Measurements from ENCODE around the gene GRIP2.

Gene GRIP2

DNA sequence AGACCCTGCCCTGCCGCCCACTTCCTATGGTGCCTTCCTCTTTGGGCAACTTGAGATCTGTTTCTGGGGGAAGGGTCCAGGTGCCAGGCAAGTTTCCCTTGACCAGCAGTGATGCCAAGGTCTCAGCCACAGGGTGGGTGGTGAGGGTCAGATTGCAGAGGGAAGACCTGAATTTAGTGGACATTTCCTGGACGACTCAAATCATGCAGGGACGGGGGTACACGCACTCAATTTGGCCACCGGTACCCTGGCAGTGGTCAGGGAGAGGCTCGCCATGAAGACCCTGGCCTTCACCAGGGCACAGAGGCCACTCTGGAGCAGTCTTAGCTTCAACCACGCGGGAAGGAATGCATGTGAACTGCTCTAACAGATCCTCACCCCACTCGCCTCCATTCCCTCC lies 1.5 kb upstream of the GRIP2 start:
- in situ Hi-C loops (cut with MboI; ENCODE audit: low sequenced_read_pairs) = no loop called here

DNA sequence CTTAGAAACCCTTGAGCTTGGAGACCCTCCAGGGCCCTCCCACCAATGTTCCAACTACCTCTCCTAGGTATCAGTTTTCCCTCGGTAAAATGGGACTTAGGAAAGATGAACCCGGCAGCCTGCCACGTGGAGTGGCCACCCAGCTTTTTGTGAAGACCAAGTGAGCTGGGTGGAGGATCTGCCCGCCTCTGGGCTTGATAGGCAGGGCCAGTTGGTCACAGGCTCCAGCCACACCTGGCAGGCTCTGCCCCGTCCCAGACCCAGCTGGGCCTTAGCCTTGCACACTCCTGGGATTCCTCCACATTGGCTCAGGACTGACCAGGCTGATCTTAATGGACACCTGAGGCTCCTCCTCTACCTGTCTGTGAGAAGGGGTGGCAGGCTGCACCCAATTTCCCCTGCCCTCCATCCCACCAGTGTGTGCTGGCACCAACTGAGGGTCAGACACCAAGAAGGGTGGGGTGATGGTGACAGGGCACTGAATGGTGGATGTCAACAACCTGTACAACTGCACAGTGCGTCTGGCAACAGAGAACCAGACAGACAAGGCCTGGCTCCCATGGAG lies 761 bp upstream of the GRIP2 start:
- in situ Hi-C loops (cut with MboI; ENCODE audit: low sequenced_read_pairs) = no loop called here

DNA sequence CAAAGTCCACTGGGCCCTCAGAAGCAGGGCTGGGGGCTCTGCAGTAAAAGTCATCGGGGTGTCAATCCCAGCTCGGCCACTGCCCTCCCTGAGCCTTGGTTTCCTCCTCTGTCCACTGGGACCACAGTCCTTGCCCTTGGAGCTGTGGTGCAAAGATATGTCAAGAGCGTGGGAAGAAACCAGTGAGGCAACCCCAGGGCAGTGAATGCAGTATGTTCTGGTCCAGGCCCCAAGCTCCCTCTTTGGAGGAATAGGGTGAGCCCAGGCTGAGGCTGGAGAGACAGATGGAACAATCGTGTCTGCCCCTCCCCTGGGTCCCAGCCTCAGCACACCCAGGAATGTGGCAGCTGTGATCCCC lies 779 bp downstream of the GRIP2 start:
- in situ Hi-C loops (cut with MboI; ENCODE audit: low sequenced_read_pairs) = no loop called here

DNA sequence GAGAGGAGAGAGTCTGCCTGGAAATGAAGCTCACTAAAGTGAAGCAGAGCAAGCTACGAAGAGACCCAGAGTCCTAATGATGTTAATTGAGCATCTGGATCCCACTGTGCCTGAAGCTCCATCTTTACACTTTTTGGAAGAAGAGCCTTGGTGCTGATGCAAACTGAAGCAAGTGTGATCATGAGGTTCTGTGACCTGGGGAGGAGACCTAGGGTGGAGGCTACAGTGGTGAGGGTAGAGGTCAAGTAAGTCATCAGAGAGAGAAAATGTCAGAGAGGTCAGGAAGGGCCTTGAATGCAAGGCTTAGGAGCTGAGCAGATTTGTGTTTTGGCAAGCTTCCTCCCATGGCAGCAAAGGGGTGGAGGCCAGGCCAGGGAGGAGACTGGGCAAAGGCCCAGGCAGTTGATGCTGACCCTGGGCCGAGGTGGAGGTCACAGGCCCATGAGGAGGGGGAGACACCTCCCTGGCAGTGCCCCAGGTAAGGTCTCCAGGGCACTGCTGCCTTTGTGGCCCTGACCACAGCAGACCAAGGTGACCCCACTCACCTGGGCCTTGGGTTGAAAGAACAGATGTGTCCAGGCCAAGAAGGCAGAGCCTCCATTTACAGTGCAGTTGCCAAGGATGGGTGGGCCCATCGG lies 1.6 kb downstream of the GRIP2 start:
- in situ Hi-C loops (cut with MboI; ENCODE audit: low sequenced_read_pairs) = no loop called here

DNA sequence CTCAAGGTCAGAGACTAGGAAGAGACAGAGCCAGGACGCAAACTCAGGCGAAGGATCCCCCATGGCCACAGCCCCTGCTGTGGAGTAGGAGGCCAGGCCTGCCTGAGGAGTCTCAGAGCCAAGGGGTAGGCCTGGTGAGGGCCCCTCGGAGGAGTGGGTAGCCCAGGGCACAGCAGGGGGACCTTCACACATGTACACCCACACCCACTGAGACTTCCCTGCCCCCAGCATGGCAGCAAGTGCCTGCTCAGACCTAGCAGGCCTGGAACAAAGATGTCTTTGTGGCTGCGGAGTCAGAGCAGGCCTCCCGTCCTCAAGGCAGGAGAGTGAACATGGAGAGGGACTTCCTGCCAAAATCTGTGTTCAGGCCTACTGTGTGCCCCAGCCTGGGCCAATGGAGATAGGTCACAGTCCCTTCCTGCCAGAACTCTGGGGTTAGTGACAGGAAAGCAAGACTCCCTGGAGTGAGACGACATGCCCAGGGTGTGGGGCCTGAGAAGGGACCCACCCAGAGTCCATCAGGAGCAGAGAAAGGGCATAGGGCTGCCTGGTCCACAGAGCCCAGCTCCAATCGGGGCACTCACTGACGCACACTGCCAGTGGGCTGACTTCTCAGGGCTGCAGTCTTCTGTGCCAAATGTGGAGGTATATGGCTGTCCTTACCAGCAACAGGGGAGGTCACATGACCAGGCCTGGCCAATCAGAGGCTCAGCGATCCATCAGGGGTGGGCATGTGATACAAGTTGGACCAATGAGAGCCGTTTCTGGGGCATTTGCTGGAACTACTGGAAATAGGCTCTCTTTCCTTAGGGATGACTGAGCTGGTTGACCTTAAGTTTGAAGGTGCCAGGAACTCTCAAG lies 2.3 kb downstream of the GRIP2 start:
- in situ Hi-C loops (cut with MboI; ENCODE audit: low sequenced_read_pairs) = no loop called here

DNA sequence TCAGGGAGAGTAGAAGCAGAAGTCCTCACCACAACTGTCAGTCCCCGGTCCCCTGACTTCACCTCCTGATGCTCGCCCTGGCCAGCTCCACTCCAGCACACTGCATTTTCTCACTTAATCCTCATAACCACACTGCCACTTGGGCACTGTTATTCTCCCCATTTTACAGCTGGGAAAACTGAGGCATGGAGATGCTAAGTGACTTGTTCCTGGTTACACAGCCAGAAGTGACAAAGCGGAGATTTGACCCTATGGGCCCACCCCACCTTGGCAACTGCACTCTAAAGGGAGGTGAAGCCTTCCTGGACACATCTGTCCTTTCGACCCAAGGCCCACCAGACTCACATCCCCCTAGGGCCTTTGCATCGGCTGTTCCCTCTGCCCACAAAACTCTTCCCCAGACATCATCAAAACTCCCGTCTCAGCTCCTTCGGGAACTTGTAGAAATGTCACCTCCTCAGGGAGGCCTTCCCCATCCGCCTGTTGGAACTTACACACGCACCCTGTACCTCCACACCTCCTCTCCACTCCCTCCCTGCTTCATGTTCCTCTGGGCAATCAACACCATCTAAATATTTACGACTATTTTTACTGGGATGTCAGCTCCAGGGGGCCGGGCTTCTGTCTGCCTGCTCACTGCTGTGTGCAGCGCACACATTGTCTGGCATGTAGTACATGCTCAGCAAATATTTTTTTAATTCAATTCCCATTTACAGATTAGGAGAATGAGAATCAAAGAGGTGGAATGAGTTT lies 3.1 kb downstream of the GRIP2 start:
- in situ Hi-C loops (cut with MboI; ENCODE audit: low sequenced_read_pairs) = no loop called here

DNA sequence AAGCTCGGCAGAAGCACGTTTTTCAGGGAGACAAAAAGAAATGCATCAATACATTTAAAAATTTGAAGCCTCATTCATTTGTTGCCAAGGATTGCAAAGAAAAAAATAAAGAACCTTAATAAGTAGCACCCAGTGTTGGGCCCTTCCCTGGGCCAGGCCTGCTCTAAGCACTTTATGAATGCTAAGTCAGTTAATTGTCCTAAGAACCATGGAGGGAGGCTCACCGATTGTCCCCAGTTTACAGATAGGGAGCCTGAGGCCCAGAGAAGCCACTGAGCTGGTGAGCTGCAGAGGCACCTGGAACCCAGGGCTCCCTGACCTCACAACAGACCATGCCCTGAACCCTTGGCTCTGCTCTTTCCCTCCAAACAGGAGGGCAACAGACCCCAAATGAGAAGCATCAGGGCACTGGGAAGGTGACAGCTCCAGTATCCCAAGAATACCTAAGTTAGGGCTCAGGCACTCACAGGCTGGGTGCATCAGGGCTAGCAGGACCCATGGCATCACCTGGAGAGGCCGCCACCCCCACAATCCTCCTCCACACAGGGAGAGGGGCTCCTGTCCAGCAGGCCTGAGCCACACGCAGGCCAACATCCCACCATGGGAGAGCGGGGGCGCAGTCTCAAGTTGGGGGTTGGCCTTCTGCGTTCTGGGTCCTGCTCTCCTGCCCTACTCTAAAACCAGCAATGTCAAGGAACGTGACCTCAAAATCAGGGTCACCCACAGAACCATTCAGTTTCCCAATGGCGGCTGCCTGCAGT lies 3.9 kb downstream of the GRIP2 start:
- in situ Hi-C loops (cut with MboI; ENCODE audit: low sequenced_read_pairs) = no loop called here

DNA sequence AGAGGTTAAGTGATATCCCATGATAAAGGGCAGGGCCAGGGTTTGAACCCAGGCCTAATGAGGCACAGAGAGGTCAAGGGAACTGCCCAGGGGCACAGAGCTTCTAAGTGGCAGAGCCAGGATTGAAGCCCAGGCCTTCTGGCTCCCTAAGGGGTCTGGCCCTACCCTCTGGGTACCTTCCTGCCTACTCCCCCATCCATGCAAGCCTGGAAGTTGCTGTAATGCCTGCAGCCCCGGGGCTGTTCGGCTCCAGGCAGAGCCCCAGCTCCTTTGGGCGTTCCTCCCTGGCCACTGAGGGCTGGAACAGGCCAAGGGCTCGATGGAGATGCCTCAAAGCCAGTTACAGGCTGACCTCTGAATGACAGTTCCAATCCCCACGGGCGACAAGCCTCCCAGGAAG lies 4.5 kb downstream of the GRIP2 start:
- in situ Hi-C loops (cut with MboI; ENCODE audit: low sequenced_read_pairs) = no loop called here

DNA sequence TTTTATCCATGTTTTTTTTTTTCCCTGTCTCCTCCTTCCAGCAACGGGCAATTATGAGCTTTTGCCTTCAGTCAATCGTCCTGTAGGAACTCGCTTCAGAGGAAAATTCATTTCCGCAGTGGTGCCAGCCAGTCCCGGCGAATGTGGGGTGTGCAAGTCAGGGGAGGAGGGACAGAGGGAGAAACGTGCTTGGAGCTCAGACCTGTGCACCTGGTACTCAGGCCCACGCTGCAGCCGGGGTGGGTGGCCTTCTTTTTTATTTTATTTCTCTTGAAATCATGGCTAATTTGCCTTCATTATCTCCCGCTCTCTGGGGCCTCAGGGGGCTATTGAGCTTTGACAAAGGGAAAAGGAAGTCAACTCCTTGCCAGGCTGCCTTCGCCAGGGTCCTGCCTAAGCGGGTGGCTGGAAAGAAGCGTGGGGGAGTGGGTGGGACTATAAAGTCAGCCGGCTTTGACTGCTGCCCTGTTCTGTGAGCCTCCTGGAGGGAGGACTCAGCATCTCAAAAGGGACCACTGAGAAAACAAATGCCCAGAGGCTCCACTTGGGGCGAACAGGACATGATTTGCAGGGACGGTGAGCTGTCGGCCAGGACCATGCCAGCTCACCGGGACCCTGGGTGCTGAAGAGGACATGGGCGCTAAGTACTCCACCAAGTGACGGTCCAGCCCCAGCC lies 5.5 kb downstream of the GRIP2 start:
- in situ Hi-C loops (cut with MboI; ENCODE audit: low sequenced_read_pairs) = no loop called here

DNA sequence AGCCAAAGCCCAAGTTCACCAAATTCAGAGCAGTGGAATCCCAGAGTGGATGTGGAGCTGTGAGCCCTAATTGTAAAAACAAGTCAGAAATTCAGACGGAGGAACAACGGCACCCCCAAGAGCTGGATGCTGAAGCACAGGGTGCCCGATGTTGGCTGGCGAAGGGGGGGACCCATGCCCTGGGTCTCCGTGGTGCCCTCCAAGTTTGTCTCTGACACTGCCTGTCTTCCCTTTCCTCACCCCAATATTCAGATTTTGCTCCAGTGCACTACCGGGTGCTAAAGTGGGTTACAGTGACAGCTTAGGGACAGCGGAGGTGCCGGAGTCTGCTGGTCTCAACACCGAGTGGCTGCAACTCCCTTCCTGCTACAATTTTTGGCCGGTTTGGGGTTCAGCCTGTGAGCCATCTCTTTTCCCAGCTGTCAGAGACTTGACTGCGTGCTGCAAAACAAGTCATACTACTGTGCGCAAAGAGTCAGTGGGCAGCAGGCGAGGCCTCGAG lies 6.6 kb downstream of the GRIP2 start:
- in situ Hi-C loops (cut with MboI; ENCODE audit: low sequenced_read_pairs) = no loop called here

DNA sequence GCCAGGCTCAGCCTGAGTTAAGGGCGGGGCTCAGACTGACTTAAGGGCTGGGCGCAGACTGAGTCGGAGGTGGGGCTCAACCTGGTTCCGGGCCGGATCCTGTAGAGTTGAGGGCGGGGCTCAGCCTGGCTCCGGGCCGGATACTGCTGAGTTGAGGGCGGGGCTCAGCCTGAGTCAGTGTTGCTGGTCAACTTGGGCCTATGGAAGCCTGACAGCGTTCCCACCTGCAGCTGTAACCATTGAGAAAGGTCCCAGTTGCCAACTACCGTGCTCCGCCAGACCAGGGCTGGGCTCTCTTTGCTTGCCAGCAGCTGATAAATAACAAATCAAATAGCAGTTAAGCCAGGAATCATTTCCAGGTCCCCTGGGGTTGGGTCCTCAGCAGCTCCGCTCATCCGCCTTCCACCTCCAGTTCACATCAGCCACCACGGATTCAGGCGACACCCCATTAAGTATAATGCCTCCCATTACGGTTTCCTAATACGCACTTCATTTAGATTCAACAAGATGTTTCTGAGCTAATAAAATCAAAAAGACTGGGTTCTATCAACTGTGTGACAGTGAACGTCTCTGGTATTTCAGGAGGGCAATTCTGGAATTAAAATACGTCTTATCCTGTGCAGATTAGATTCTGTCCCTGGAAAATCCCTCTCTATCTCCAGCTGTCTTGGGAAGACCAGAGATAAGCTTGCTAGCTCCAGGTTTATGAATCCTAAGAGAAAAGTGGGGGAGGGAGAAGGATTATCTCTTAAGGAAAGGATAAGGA lies 7.3 kb downstream of the GRIP2 start:
- in situ Hi-C loops (cut with MboI; ENCODE audit: low sequenced_read_pairs) = no loop called here

DNA sequence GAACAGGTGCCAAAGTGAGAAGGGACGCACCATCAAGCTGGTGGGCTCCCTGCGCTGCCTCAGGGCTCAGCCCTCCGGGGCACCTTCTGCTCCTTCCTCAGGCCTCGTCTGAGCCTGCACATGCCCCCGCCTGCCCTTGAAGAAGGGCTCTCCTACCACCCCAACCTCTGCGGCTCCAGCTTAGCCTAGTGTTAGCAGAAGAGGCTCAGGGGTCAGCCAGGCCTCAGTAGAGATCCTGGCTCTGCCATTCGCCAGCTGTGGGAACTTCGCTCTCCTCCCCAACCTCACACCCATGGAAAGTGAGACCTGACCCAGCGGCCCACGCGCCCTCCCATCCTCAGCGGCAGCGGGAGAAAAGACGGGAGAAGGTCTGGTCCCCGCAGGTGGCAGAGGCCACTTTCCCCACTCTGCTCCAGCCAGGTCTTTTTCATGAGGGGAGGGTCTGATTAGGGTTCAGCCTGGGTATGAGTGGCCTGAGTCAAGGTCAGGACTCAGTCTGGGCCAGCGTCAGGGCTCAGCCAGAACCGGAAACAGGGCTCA lies 8.2 kb downstream of the GRIP2 start:
- in situ Hi-C loops (cut with MboI; ENCODE audit: low sequenced_read_pairs) = no loop called here

DNA sequence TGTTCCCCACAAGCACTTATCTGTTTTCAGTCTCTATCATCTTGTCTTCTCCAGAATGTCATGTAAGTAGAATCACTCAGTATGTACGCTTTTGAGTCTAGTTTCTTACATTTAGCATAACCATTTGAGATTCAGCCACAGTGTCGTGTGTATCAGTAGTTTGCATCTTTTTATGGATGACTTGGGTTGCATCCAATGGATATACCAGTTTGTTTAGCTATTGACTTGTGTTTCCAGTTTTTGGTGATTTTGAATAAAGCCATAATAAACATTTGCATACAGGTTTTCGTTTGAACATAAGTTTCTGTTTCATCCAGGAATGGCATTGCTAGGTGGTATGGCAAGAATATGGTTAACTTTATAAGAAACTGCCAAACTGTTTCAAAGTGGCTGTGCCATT lies 12.1 kb downstream of the GRIP2 start:
- in situ Hi-C loops (cut with MboI; ENCODE audit: low sequenced_read_pairs) = no loop called here

DNA sequence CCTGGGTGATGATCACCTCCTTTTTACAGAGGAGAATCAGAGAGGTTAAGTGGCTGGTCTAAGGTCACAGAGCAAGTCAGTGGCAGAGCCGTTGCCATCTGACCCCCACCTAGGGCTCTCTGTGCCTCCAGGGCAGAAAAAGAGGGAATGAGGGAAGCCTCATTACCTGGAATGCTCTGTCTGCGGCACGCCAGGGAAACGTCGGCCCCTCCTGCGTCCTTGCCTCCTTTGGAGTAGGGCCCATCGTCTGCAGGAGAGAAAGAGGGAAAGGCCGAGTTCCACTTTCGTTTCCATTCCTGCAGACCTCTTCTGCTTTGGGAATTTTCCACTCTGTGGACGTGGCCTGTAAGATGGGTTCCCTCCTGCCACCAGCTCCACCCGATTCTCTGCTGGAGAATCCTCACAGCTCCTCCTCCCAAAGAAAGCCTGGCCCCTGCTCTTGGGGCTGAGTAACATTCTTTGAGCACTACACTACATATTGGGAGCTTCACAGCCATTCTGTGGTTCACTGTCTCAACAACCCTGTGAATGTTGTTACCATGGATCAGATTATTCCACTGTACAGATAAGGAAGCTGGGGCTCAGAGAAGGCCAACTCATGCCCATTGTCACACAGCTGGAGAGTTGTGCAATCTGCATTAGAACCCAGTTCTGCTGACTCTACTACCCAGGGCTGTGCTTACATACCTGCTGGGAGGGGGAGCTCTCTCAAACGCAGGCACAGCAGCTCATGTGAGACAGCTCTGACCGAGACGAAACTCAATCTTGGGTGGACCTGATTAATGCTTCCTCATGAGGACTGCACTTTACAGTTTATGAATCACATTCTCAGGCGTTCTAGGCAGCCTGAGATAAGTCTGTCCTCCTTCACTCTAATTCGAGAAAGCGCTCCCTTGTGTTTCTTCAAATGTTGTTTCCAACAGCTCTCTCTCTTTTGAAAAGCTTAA lies 14.2 kb downstream of the GRIP2 start:
- in situ Hi-C loops (cut with MboI; ENCODE audit: low sequenced_read_pairs) = no loop called here

DNA sequence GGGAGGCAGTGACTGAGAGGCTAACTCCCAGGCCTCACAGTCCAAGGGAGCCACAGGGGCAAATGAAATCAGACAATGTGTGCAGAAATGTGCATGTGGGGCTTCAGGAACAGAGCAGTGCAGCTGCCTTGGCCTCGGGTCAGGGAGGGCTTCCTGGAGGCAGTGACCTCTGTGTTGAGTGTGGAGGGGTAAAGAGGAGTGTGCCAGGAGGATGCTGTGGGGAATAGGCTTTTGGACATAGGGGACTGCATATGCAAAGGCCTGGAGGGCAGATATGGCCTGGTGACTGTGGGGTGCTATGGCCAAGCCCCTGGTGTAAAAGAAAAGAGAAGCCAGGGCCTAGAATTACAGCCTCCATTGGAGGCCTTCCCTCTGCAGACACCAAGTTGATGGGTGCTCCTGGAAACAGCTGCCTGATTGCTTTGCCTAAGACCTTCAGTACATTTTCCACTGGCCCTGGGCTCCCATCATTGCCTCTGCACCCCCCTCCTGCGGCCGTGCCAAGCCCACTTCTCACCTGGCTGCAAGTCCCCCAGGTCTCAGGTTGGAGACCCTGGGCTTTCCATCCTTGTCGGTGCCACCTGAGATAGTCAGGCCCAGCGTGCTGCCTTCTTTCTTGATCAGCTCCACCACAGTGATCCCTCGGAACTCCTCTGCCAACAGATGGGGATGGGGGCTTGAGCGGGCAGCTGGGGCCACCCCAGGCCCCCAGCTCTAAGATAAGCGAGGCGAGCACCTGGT lies 15.1 kb downstream of the GRIP2 start:
- in situ Hi-C loops (cut with MboI; ENCODE audit: low sequenced_read_pairs) = loop anchor here (25.0 kb wide), 1 partner anchor 387 kb away; no protein-coding TSS in a partner anchor

DNA sequence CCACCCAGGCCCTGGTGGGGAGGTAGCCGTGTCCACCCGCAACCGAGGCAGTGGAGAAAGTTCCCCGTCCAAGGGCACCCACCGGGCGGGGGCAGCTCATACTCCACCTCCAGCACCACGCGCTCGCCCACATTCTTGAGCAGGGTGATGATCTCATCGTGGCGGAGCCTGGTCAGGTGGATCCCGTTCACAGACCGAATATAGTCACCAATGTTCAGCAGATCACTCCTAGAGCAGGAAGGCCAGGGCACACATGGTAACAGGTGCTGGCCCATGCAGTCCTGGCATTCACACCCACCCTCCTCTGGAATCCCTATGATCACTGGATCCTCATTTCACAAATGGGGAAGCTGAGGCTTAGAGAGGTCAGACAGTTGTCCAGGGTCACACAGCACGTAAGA lies 15.8 kb downstream of the GRIP2 start:
- in situ Hi-C loops (cut with MboI; ENCODE audit: low sequenced_read_pairs) = loop anchor here (25.0 kb wide), 1 partner anchor 388 kb away; no protein-coding TSS in a partner anchor

DNA sequence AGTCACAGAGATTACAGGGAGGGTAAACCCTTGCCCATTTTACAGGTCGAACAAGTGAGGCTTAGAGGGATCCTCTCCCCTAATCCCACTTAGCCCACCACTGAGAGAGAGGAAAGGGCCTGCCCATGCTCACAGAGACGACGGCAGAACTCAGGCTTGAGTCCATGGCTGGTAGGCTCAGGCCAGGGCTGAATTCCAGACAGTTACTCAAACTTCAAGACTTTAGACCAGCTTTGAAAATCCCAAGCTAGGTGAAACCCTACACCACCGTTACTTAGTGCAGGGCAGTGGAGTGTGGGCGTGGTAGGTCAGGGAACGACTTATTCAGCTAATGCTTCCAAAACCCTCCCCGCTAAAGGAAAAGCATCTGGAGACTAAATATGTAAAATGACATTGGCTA lies 16.4 kb downstream of the GRIP2 start:
- in situ Hi-C loops (cut with MboI; ENCODE audit: low sequenced_read_pairs) = loop anchor here (25.0 kb wide), 1 partner anchor 389 kb away; no protein-coding TSS in a partner anchor

Data from HL-60/S4 (cell line).